HG03280 (cell line): Measurements from ENCODE around the gene PCLO.
"Not testable (repeated sequence)": the region's sequence is repeated elsewhere in the genome, so short reads cannot be mapped to it uniquely, and the experiment has no call there.

Experiments
- ATAC-seq: cut with Tn5 transposase; IDR thresholded peaks from one replicate; pipeline ENCODE4 v1.9.1; 2021; ENCODE audit warnings: mild to moderate bottlenecking, moderate library complexity; ENCODE audit not compliant: unreplicated experiment

Gene PCLO

GRCh38 chr7:83130623-83131545 is 31.8 kb downstream of the PCLO start:
- ATAC-seq: no peak

- no peak for ATAC-seq
Observed at GRCh38 chr7:83130191-83130590, 32.5 kb downstream of the PCLO start.

GRCh38 chr7:83119494-83119893 is 43.2 kb downstream of the PCLO start:
- no peak for ATAC-seq

- ATAC-seq: no peak
Observed at GRCh38 chr7:83119026-83119382, 43.7 kb downstream of the PCLO start.

DNA sequence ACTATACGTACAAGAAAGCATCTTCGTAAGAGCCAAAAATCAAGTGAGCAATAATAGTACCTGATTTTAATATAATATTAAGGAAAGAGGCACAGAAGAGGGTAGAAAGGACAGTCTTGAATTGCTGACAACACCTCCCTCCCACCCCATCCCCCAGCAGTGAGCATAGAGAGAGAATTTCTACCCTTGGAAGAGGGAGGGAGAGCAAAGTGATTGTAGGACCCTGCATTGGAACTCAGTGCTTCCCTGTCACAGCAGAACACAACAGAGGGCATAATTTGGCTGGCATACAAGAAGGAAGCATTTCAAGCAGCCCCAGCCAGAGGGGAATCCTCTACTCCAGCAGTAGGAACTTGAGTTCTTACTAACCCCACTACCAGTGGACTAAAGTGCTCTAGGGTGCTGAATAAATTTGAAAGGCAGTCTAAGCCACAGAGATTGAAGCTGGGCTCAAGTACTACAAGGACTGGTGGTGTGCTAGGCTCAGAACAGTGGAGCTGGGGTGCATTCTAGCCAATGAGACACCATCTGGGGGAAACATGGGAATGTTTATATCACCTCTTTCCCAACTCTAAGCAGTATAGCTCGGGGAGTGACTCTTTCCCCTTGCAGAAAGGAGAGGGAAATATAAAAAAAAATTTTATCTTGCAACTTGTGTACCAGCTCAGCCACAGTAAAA is 44.2 kb downstream of the PCLO start:
- ATAC-seq: no peak

- ATAC-seq: no peak
Observed at GRCh38 chr7:83117466-83117865, 45.2 kb downstream of the PCLO start.

DNA sequence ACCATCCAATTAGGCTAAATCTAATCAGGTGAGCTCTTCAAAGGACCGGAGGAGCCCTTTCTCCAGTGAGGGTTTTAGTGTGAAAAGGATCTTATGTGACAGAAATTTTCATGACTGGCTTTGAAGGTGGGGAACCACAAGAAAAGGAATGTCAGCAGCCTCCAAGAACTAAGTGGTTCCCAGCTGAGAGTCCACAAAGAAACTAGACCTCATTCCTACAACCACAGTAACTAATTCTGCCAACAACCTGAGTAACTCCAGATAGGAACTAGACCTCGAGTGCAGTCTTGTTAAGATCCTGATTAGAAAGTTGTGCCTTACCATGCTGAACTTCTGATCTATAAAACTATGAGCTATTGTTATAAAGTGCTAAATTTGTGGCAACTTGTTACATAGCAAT is 51.3 kb downstream of the PCLO start:
- no peak for ATAC-seq

DNA sequence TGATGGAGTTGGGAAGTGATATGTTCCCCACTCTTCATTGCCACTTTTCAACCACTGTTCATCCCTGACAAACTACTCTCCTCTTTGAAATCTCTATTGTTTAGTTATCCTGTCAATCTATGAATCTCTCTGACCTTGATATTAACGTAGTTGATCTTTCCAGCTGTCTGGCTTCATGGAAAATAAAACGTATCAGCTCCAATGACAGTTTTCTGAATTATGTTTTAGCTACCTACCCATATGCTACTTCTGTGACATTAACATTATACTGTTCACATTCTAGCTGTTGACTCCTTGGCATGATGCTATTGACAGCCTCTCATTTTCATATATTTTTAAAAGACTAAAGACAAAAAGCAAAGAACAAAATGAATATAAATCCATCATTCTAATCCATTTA is 53.3 kb downstream of the PCLO start:
- no peak for ATAC-seq

DNA sequence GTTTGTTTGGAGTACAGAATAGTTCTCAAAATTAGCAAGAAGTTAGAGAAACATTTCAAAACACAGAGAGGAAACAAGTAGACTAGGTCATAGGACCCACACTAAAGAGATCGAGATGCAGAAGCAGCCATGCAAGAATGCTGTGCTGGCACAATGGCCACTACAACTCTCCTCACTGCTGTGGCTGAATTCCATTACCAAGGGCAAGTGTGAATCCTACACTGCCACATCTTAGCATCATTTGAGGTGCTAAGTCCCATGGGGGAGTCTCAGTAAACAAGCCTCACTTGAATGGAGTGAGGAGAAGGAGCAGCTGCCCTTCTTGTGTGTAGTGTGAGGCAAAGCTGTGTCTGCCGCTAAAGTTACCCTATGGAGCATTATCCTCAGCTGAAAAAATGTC is 56.7 kb downstream of the PCLO start:
- ATAC-seq: no peak

- no peak for ATAC-seq
Observed at GRCh38 chr7:83105063-83105462, 57.6 kb downstream of the PCLO start.

GRCh38 chr7:83101530-83101929 is 61.2 kb downstream of the PCLO start:
- ATAC-seq: no peak

- ATAC-seq: no peak
Observed at GRCh38 chr7:83096065-83096580, 66.6 kb downstream of the PCLO start.

DNA sequence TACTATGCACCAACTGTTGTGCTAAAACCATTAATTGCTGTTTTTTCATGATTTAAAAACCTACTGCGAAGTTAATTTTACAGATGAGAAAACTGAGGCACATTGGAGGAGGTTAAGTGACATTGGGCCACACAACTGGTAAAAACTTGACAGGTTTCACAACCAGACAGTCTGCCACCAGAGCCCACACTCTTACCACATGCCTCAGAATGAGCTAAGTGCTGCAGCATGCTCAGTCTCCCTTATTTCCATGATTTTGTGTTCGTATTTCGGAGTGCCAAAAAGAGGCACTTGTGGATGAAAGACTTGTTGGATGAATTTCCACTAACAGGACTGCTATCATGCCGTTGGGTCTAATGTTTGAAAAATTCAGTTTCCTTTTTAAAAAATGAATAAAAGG is 77.4 kb downstream of the PCLO start:
- ATAC-seq: no peak

DNA sequence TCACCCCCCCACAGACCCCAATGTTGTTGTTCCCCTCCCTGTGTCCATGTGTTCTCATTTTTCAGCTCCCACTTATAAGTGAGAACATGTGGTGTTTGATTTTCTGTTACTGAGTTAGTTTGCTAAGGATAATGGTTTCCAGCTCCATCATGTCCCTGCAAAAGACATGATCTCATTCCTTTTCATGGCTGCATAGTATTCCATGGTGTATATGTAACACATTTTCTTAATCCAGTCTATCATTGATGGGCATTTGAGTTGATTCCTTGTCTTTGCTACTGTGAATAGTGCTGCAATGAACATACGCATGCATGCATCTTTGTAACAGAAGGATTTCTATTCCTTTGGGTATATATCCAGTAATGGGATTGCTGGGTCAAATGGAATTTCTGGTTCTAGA is 82.8 kb downstream of the PCLO start:
- not testable (repeated sequence) for ATAC-seq

GRCh38 chr7:83077328-83077727 is 85.4 kb downstream of the PCLO start:
- ATAC-seq: no peak

DNA sequence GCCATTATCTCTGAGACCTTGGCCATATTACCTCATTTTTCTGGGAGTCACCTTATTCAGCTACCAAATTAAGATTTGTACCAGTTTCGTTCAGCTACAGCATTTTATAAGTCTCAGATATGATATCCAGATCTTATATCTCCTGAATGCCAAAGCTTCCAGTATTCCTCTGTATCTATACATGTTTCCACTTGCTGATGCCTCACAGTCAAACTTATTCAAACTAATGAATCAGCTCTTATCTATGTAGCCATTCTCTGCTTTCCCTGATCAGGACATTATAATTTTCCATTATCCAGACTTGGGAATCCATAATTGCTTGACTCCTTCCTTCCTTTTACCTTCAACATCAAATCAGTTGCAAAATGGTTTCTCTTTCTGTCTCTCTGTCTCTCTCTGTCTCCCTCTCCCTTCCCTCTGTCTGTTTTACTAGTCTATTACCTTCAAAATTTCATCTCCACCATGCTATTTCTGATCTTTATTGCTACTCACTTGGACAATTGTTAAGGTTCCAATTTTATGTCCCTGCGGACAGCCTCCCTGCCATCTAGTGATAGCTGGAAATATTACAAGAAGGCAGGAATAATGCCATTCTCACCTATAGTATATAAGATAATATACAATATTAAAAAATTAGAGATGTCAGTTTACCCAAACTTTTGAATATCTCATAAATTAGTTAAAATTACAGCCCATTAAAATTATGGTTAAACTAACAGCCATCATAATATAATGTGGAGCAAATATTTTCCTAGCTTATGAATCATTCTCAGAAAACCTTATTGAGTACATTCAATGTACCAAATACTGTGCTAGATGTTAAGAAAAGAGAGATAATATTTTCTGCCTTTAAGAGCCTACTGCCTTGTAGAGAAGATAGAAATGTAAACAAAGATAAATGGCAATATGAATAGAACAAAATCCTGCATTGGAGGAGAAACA is 89.8 kb downstream of the PCLO start:
- no peak for ATAC-seq

DNA sequence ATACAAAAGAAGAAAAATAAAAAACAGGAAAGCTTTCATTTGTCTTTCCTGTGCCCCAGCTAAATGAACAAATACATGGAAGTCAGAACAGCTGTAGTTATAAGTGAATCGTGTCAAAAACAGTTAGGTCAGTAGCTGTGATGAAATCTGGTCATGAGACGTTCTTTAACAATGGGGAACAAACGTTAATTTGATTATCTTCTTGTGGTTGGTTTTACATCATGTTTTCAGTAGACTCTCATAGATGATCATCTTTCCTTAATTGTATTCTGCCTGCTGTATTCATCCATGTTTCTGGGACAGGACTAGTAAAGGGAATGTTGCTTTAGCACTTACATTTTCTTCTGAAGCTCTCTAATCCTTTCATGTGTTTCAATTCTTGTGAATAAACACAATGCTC is 97.0 kb downstream of the PCLO start:
- ATAC-seq: no peak

- ATAC-seq: no peak
Observed at GRCh38 chr7:83060218-83060617, 102.5 kb downstream of the PCLO start.

- ATAC-seq: no peak
Observed at GRCh38 chr7:83058667-83059066, 104.0 kb downstream of the PCLO start.

GRCh38 chr7:83055197-83055596 is 107.5 kb downstream of the PCLO start:
- no peak for ATAC-seq

DNA sequence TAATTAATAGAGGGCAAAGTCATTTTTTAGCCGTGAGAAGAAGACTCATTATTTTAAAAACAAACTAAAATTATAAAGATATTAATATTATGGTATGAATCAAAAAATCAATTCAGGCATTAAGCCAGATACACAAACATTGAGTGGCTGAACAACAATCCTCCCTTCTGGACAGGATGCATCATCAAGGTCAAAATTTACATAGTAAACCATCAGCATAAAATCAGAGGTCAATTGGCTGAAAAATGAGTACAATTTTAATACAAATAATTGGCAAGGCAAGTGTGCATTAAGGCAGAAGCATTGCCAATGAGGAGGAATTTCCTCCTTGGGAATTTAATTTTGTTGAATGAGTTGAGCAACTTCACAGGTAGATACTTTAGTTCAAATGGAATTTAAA is 108.2 kb downstream of the PCLO start:
- no peak for ATAC-seq
